Hematopoietic multipotent progenitor cell treated with erythropoietin and hydrocortisone succinate and interleukin-3 and kit ligand, for 15 days (in vitro differentiated cells): ENCODE results near the gene RBMS3.
"Not testable (repeated sequence)": the region's sequence is repeated elsewhere in the genome, so short reads cannot be mapped to it uniquely, and the experiment has no call there.

ENCODE experiments used
- DNase-seq: peaks from one replicate; pipeline ENCODE4 v3.0.0-alpha.2; 2015; ENCODE audit warnings: low spot score

The RBMS3 gene

DNA sequence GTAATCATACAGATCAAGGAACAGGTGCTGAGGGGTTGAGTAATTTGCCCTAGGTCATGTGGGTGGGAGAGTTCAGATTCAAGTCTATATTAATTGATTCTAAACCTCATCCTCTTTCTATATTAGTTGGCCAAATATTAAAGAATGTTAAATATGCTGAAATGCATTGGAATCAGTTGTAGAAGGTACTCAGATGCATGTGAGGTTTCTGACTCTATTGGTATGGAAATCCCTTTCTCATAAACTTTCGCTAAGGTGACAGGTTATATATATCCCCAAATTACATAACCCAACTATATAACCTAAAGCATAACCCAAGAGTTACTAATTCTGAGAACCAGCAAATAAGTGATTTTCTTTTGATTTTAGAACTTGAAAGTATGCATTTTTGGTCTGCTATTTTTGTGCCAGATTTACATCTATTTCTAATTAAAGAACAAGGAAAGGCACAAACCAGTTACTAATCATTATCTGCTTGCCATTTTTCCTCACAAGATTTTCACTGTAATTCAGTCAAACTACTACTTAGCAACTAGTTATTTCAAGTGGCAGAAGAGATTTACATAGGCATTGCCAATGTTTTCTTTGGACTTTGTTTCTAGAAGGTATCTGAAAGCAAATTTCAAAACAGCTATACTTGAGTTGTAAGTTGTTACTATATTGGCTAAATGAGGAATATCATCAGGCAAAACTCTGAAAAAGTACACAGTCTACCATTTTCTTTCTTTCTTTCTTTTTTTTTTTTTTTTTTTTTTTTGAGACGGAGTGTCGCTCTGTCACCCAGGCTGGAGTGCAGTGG lies 201.3 kb downstream of the RBMS3 start:
- no peak for DNase-seq

DNA sequence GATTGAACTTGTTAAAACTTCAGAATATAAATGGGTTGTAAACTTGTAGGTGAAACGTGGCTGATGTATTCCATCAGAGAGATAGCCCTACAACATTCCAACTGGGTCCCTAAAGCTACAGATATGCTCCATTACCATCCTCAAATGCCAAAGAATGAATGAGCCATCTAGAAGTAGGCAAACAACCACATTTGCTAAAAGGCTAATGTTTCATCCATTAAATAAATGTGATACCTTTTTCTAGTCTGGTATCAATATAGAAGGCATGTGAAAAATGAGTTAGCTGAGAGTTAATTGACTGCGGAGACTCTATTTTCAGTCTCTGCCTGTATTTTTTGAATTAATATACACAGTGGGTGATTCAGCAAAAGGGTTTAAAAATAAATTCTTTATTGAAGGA lies 203.8 kb downstream of the RBMS3 start:
- no peak for DNase-seq

DNA sequence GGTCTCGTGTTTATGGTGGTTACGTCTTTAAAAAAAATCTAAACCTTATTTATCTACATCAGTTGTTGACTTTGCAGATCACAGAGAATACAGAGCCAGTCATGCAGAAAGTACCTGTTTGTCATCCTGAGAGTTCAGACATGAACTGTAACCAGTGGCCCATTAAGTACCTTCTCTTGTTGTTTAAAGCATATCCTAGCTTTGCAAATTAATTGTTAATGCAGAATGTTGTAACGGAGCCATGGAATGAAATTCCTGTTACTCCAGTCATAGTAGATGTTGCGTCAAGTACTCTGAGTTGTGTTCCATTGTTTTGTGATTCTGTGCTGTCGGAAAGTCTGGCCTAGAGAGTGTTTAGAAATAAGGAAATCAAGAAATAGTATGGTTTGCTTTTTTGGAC lies 205.2 kb downstream of the RBMS3 start:
- no peak for DNase-seq

DNA sequence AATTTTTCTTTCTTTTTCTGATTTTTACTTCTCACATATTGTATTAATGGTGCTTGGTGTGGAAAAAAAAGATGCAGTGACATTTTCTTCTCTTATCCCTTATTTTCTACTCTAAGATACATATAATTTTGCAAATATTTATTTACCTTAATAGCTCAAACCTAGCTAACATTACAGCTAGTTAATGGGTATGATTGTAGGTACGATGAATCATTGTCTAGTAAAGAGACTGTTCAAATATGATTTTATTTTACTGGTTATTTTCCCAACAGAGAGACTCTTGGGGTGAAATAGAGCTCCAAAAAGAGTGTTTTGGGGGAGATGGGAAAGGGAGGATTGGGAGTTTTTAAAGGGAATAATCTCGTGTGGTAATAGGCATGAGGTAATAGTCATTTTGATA lies 206.0 kb downstream of the RBMS3 start:
- no peak for DNase-seq

DNA sequence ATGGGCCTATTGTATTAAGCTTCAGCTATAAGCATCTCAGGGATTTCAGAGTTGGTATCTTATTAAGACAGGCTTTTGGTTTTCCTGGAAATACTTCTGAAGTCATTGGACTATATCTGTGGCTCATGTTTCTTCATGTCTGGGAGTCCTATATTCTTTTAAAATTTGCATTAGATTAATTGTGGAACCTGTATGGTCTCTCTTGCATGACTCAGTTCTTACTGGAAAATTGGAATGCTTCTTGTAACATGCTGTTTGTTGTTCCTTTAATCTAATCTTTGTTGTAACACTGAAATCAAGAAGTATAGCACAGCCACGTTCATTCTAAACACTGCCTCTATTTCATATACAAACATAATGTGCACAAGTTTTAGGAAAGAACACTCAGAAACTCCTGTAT lies 208.1 kb downstream of the RBMS3 start:
- DNase-seq = no peak

DNA sequence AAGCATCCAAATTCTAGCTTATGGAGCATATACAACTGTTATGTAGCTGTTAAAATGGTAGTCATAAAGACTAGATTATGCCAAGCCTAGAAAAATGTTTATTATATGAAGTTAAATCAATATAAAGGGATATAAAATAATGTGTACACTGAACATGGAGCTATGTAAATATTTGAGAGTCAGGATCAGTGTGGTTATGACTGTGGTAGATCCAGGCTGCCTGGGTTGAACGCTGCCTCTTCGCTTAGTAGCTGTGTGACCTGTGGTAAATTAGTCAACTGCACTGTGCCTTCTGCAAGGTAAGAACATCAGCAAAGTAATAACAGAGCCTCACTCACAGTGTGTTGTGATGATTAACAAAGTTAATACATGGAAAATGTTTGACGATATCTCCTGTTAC lies 212.2 kb downstream of the RBMS3 start:
- no peak for DNase-seq

DNA sequence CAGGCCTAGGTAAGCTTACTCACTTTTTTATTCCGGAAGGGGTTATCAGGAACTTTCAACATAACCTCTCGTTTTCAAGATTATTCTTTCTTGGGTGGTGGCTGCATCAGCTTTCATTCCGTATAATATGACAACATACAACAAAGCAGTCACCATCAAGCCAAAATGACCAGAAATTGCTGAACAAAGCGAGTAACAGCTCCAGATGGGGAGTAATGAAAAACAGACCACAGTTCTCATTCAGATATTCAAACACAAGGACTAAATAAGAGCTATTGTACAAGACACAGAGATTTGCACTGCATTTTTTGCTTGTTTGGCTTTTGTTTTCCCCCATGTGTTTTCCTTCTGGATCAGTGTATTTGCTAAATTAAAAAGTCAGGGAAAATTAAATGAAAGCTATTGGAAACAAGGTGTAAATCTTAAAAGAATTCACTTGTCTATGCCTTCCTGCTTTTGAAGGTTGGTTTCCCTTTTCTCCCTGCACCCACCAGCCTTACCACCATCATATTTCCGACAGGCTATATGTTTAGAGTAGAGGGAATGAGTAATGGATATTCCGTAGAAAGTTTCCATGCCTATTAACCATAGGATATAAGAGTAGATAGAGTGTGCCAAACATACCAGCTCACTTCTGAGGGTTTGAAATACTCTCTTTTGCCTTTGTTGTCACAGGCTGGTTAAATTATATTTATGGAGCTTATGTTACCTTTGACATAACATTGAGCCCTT lies 213.6 kb downstream of the RBMS3 start:
- DNase-seq = no peak

DNA sequence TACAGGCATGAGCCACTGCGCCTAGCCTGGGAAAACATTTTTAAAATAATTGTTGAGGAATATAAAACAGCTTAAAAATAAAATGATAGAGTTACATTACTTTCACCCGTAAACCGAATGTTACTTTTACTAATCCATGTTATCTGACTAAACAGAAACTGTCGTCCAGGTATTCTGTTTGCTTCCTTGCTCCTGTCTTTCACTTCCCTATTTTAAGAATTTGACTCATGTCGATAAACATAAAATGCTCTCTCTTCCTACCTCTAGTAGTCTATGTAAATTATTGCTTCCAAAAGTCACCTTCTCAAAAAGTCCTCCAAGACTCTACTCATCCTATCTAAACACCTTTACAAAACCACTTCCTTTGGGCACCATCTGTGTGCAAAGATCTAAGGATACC lies 216.4 kb downstream of the RBMS3 start:
- no peak for DNase-seq

DNA sequence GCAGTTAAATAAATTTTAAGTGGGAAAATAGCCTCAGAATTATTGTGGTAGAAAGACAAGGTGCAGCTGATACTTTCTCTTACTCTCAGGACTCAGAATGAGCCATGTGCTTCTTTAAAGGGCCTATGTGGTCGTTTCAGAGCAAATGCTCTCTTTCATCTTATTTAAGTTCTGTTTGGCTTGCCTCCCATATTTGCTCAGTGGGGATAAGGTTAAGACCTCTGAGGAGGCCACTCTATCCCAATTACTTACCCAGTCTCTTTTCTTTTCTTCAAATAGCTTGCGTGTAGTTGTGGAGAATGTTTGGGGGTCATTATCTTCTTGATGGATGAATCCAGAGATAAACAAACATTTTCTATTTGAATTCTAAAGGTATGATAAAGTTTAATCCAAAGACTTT lies 221.9 kb downstream of the RBMS3 start:
- DNase-seq = no peak

DNA sequence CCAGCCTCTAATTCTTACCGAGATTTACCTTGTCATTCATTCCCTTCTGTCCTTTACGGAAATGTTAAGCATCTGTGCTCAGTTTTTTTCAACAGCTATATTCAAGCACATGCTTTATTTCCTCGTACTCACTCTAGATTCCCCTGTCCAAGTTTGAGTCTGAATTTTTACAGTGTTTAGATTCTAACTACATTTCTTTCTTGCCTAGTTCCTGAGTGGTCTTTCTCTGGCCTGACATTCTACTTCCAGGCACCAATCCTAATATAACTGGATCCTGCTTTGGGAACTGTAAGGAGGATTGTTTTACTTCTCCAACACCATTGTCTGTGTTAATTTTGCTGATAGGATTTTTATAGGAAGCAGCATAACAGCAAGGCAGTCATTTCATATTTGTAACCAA lies 222.4 kb downstream of the RBMS3 start:
- no peak for DNase-seq

DNA sequence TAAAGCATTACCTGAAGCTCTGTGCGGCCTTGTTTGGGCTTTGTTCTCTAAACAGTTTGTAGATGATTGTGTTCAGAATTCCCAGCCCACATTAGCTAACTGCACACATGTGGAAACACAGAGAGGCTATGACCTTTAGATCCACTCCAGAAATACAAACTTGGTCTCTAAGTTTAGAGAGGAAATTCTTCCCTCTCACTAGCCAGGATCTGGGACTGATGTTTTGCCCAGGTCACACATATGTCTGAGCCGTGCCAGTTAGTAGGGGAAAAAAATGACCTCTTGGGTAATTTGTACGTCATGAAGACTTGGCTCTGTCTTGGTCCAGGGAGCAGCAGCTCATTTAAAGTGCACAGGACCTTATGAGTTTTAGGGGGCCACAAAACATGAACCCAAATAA lies 223.1 kb downstream of the RBMS3 start:
- DNase-seq = no peak

DNA sequence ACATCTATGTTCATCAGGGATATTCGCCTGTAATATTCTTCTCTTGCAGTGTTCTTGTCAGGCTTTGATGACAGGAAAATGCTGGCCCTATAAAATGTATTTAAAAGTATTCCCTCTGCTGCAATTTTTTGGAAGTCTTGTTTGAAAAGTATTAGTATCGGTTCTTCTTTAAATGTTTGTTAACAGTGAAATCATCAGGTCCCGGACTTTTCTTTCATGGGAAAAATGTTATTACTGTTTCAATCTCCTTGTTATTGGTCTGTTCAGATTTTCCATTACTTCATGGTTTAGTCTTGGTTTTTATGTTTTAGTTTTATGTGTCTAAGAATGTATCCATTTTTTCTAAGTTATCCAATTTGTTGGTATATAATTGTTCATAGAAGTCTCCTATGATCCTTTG lies 225.6 kb downstream of the RBMS3 start:
- no peak for DNase-seq

DNA sequence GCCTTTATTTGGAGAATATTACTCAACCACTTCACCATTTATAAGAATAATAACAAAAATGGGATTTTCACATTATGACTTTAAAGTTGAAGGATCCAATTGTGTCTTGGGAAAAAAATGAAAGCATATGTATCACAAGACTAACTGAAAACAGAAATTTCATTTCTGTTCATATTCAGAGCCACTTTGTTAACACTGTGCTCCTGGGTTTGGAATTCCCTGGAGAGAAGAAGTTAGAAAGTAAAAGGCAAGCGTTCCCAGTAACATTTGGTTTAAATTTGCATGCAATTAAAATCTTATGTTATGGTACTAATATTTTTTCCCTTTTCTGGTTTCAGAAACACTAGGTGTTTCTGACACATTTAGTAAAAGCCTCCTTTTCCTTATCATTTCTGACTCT lies 230.8 kb downstream of the RBMS3 start:
- no peak for DNase-seq

DNA sequence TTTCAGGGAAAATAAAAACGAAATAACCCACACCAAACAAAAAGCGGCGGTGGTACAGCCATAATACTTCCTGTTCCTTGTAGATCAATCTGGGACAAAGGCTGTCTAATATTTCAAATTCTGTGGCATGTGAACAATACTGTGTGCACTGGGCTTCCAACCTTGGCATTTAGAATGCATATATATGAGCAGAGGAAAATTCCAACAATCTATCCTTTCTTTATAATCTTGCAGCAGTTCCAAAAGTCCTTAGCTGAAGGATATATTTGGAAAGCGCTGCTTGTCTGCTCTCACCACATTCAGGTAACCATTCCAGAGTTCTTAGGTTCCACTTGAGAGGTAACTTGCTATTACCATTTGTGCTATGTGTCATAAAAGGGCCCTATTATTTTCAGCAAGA lies 231.8 kb downstream of the RBMS3 start:
- no peak for DNase-seq

DNA sequence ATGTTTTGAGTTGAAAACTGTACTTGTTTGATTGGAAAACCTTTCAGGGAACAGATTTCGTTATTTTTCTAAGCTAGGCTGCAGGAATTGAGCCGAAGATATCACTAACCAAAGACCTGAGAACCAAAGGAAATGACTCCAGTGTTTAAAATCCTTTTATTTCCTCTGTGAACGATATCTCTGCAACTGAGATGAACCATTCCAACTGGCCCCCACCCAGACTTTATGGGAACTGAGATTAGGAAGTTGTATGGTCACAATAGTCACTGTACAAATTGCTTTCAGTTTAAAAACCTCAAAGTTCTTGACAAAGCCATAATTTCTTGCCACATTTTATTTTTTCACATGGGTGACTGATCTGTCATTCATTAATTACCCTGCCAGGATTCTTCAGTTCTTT lies 232.4 kb downstream of the RBMS3 start:
- DNase-seq = no peak

DNA sequence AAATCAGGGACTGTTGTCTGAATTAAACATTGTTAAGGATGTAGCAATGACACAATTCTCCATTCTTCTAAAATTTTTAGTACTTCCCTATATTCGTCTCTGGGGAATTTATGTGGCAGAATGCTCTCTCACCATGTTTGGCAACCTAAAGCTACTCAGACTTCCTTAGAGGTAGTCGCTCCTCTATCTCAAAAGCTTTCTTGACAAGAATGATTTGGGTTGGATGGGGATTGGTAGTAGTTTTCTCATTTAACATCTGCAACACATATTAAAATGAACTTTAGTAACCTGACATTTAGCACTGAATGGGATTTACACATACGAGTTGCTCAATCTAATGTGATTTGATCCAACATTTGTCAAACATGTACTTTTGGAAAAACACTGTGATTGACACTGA lies 233.3 kb downstream of the RBMS3 start:
- no peak for DNase-seq

DNA sequence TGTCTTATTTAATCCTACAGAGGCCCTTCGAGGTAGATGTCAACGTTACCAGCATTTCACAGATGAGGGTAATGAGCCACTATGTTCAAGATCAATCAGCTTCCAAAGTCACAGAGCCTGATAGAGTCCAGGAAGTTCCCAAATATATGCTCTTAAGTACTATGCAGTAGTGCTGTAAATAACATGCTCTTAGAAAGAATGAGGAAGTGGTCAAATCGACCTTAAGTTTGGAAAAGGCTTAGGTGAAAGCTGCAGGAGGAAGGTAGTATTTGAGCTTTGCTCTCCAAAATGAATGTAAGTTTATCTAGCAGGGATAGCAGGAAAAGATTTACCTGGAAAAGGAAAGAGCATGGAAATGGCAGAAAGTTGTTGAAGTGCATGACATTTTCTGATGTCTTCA lies 234.0 kb downstream of the RBMS3 start:
- no peak for DNase-seq

DNA sequence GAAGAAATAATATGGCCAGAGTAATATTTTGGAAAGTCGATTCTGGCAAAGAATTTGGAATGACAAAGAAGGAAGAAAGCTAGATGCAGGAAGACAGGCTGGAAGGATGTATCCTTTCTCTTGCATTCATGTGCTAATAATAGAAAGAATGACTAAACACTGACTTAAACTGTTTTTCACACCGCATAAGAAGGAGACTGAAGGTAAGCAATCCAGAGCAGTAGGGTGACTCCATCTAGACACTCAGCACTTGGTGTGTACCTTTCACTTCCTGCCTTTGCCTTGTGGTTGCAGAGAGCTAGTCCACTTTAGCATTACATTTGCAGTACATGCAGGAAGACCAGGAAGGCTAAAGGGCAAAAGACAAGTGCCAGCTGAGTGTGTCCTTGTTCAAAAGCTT lies 234.6 kb downstream of the RBMS3 start:
- no peak for DNase-seq

DNA sequence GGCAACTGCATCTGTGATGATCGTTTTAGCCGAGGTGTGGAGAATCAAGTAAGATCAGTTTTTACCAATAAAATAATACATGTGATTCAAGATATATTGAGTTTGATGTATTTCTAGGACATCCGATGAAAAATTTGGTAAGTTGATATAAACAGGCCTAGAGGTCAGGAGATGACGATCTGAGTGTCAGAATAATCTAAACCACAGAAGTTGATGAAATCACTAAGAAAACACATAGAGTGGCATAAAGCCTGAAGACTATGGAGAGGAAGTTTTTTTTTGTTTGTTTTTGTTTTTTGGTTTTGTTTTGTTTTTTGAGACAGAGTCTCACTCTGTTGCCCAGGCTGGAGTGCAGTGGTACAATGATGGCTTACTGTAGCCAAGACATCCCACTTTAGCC lies 235.3 kb downstream of the RBMS3 start:
- no peak for DNase-seq

DNA sequence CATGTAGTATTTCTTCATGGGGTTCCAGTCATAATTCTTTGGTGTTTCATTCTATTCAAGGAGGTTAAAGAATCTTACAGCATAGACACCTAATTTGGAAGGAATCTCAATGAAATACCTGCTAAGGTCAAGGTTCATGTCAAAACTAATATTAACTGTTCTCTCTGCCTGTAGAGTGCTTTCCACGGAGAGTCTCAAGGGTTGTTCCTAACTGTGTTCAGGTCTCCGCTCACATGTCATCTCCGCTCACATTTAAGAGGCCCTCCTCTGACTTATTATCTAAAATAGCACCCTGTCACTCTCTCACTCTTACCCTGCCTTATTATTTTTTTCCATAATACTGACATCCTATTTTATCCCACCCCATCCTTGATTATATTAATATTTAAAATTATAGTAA lies 239.9 kb downstream of the RBMS3 start:
- no peak for DNase-seq

DNA sequence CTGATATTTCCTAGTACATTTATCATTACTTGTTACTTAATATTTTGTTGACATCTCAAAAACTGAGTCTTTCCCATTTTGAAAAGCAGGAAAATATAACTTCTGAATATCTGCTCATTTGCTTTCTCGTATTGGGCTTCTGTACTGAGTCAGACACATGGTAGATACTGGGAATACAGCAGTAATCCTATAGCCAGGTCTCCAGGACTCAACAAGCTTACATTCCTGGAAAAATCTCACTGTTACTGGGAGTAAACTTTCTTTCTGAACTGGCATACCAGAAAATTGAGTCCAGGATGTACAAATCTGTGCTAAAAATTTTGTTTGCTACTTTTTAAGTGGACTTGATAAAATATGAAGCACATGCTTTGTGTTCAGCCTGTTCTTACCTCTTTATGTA lies 240.4 kb downstream of the RBMS3 start:
- DNase-seq = no peak

DNA sequence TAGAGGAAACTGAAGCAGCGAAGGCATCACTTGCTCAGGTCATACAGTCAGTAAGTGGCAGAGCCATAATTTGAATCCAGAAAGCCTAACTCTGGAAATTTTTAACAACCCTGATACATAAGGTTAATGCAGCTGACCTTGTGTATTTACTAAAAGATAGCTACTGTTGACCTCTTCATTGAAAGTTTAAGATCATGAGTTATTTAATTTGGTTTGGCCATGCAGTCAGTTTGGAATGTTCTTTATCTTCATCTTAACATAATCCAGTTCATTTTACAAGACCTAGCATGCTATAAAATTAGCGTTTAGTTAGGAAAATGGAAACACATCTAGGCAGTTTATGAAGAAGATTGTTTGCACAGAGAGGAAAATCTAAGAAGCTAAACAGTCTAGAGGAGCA lies 240.9 kb downstream of the RBMS3 start:
- DNase-seq = no peak

DNA sequence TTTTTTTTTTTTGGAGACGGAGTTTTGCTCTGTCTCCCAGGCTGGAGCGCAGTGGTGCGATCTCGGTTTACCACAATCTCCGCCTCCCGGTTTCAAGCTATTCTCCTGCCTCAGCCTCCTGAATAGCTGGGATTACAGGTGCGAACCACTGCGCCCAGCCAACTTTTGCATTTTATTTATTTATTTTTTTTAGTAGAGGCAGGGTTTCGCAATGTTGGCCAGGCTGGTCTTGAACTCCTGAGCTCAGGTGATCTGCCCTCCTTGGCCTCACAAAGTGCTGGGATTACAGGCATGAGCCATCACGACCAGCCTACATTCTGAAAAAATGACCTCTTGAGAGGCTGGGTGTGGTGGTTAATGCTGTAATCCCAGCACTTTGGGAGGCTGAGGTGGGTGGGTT lies 243.6 kb downstream of the RBMS3 start:
- not testable (repeated sequence) for DNase-seq
